GM21723 (cell line): ENCODE measurements around the gene BTBD9.

Experiments used
- ATAC-seq: cut with Tn5 transposase; IDR thresholded peaks from one replicate; pipeline ENCODE4 v1.9.1; 2021; ENCODE audit warnings: mild to moderate bottlenecking, moderate library complexity; ENCODE audit not compliant: unreplicated experiment

BTBD9 gene

DNA sequence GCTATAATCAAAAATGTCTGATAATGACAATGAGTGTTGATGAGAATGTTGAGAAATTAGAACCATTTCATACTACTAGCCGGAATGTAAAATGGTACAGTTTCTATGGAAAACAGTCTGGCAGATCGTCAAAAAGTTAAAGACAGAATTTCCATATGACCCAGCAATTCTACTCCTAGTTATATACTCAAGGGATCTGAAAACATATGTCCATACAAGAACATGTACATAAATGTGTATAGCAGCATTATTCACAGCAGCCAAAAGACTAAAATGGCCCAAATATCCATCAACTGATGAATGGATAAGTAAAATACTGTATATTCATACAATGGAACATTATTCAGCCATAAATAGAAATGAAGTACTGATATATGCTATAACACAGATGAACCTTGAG lies 236.2 kb downstream of the BTBD9 start:
- ATAC-seq: no peak

GRCh38 chr6:38400764-38401163 lies 239.0 kb downstream of the BTBD9 start:
- ATAC-seq: no peak

DNA sequence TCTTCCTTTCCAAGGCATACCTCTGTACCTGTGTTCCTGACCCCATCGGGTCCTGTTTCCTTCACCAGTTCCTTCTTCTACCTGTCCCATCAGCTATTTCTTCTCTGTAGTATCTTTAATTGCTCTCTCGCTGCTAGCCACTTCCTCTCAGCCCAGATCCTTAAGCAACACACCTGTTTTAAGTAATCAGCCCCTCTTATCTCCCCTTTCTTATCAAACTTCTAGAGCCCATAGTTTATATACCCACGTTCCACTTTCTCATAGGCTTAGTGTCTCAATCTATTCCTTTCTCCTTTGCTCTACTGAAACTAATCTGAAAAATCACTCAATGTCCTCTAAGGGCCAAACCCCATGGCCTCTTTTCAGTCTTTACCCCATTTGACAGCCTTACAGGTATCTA lies 239.6 kb downstream of the BTBD9 start:
- no peak for ATAC-seq

GRCh38 chr6:38396209-38396608 lies 243.5 kb downstream of the BTBD9 start:
- ATAC-seq: no peak

GRCh38 chr6:38393986-38394385 lies 245.7 kb downstream of the BTBD9 start:
- no peak for ATAC-seq

GRCh38 chr6:38391626-38392579 lies 247.8 kb downstream of the BTBD9 start:
- ATAC-seq: no peak

DNA sequence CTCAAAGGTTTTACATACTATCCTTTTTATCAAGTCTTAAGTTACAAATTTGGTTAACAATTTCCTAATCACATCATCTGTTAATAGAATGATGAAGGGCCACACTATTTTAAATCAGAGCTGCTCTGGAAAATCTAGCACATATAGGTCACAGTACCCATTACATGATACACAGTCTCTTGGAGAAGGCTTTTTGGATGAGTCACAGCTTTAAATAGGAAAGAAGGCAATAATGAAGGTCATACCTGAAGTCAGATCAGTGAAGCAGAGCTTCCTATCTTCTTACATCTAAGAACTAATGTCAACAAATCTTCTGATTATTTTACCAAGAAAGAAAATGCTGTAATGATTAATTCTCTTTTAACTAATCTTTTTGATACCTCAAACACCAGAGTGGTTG lies 248.5 kb downstream of the BTBD9 start:
- no peak for ATAC-seq

DNA sequence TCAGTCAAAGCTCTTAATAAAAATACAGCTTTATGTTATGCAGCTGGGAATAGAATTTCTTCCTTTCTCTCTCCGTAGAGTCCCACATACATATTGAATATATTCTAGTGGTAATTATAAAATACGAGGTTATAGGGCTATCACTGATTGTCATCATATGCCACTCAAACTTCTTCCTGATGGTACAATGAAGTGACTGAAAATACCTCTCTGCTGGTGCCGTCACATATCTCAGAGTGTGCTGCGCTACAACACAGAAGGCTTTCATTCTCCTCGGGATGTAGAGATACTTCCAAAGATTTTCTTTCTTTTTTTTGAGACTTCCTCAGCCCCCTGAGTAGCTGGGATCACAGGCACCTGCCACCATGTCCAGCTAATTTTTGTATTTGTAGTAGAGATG lies 249.9 kb downstream of the BTBD9 start:
- ATAC-seq: no peak

- ATAC-seq: no peak
Measured at GRCh38 chr6:38387971-38388370, 251.8 kb downstream of the BTBD9 start.

DNA sequence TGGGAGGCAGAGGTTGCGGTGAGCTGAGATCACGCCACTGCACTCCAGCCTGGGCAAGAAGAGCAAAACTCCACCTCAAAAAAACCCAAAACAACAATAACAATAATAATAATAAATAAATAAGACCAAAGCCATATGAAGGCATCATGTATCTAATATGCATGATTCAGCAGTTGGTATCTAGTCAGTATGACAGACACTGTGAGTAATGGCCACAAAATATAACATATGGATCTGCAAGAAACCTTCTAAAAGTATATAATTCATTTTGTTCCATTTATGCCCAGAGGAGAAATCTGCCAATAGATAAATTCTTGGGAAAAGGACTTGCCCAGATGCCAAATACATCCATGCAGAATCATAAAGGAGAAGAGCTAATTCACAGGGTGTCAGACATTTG lies 252.3 kb downstream of the BTBD9 start:
- no peak for ATAC-seq

DNA sequence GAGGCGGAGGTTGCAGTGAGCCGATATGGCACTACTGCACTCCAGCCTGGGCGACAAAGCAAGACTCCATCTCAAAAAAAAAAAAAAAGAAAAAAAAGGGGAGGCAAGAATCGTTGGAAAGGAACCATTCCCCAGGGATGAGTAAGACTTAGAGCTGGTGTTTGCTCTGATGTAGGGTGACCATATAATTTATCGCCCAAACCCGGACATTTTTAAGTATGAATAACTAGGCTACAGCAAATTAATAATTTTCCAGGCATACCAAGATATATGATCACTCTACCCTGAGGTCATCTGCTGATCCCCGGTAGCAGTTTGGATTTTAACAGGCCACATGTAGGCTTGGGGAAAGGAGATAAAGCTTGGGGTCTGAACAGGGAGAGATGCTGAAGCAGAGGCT lies 260.9 kb downstream of the BTBD9 start:
- ATAC-seq: no peak

DNA sequence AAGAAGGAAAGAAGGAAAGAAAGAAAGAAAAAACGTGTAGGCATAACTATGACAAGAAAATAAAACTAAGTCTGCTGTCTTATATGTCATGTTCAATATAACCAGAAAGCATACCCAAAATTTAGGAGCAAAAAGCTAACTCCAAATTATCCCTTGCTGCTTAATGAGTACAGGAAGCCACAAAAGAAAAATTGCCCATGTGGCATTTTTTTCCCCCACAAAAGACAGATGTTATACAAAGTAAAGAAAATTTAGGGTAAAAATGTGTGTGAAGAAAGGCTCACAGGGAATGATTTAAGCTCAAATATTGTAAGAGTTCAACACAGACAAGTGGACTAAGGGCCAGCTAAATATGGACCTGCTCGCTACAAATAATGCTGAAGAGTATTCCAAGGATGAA lies 263.8 kb downstream of the BTBD9 start:
- ATAC-seq: no peak

GRCh38 chr6:38375341-38375740 lies 264.4 kb downstream of the BTBD9 start:
- ATAC-seq: no peak

- ATAC-seq: no peak
Measured at GRCh38 chr6:38371881-38372280, 267.8 kb downstream of the BTBD9 start.

DNA sequence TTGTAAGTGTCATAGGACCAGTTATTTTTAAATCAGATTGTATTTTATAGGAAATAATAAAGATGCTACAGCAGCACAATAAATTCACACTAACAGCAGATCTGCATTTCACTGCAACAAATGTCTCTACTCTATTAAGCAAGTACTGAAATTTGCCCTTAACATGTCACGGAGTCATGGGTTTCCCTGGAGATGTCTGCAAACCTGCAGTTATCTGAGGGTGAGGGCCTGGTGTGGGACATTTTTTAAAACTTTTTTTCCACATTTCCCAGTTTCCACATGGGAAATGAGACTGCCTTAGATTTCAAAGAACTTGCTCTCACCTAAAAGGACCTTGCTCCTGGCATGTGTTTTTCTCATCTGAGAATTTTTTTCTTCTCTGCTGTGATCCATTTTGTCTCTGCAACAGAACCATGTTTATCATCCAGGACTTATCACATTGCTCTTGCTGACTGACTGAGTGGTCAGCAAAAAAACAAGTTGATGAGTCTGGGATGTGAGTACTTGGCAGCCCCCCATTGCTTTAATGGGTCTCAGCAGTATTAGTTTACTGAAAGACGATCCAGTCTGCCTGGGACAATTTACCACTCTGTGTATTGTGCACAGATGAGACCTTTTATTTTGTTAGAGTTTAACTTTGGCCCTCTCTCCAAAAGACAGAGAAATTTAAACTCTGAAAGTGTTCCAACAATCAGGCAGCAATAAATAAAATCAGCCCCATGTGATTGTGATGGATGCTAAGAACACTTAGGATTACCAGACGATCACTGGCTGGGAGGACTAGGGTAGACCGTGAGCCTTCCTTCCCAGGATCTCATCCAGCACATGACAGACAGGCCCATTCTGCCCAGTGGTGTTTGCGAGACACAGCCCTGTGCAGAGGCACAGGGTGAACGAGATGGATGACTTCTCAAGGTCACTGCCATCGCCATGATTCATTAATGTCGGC lies 268.8 kb downstream of the BTBD9 start:
- ATAC-seq: no peak

GRCh38 chr6:38367231-38367630 lies 272.5 kb downstream of the BTBD9 start:
- ATAC-seq: no peak

- ATAC-seq: no peak
Measured at GRCh38 chr6:38366234-38366633, 273.5 kb downstream of the BTBD9 start.

DNA sequence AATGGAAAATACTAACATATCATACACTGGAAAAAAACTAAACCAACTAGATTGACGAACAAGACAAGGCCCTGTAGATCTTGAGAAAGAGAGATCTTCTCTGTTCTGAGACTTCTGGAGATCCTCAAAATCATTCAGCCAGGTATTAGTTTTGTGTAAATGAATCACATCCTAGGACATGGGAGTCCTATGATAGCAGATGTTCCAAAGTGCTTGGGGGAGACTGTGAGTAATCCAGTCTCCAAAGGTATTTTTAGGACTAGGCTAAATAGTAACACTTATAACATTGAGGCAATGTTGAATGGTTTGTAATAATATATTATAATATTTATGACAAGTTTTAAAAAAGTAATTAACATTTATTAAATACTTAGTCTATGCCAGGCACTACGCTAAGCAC lies 275.0 kb downstream of the BTBD9 start:
- no peak for ATAC-seq

- ATAC-seq: no peak
Measured at GRCh38 chr6:38364127-38364526, 275.6 kb downstream of the BTBD9 start.

- peak; percentile 40 for ATAC-seq
Measured at GRCh38 chr6:38355519-38355918, 284.2 kb downstream of the BTBD9 start.

DNA sequence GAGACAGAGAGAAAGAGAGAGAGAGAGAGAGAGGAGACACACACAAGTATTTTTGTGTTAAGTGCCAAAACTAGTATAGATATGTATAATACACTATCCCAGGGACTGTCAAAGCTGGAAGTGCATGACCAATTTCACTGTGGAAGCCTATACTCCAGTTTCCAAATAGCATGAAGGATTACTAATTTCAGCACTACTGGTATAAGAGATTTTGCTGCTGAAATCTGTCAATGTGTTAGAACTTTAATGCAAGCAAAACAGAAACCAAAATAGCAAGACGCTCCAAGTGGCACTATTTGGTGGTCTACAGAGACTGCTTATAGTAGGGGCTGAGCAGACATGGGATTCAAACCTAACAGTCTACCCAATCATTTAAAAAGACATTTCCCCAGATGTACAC lies 284.8 kb downstream of the BTBD9 start:
- ATAC-seq: peak; percentile 41

DNA sequence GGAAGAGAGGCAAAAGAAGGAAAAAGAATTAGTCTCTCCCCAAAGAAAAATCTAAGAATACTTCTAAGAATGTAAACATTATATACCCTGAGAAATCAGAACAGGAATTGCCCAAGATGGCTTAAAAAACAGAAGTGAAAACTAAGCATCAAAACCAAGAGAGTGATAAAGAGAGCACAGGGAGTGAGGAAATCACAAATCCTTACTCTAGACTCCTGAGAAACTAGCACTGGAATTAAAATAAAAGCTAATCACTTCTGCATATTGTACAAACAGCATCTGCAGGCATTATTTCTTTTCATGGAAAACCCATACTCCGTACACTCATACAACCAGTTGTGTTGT lies 285.7 kb downstream of the BTBD9 start:
- no peak for ATAC-seq
